Measurements from ENCODE around the gene EFCAB8. TPM values are rescaled to one million over a fixed set of nuclear protein-coding genes. Genes with fewer than 3 reads are reported as not detected.

EFCAB8 gene
- total RNA-seq, 1 donor from 2014 or later: not detected

- peaks cover 4 to 33% (median 22%) of the 10 kb centered on the region in 3 donors for H3K27me3 ChIP-seq (ENCODE audit: control insufficient read depth in 3 of 3, insufficient read depth in 3 of 3, low read length in 3 of 3)
- H3K9me3 ChIP-seq (ENCODE audit: control insufficient read depth in 3 of 3, low read length in 3 of 3): no peaks in the 10 kb centered on the region
- H3K4me1 ChIP-seq (ENCODE audit: control insufficient read depth in 3 of 3, insufficient read depth in 3 of 3, low read length in 3 of 3): no peaks in the 10 kb centered on the region
- no peak overlapping the region for H3K27ac ChIP-seq (ENCODE audit: low read depth, low read length)
- H3K4me3 ChIP-seq (ENCODE audit: low read length in 3 of 3): no peak overlapping the region
- H3K36me3 ChIP-seq (ENCODE audit: control insufficient read depth in 3 of 3, insufficient read depth in 3 of 3, low read length in 3 of 3): no peaks in the 10 kb centered on the region
- H3K9ac ChIP-seq (ENCODE audit: low read depth in 1 of 3, low read length in 3 of 3): no peak overlapping the region
Measured at GRCh38 chr20:32966382-32966781, 107.7 kb downstream of the EFCAB8 start.

- H3K4me1 ChIP-seq (ENCODE audit: control insufficient read depth in 3 of 3, insufficient read depth in 3 of 3, low read length in 3 of 3): no peaks in the 10 kb centered on the region
- no peaks in the 10 kb centered on the region for H3K36me3 ChIP-seq (ENCODE audit: control insufficient read depth in 3 of 3, insufficient read depth in 3 of 3, low read length in 3 of 3)
- H3K4me3 ChIP-seq (ENCODE audit: low read length in 3 of 3): no peak overlapping the region
- H3K27me3 ChIP-seq (ENCODE audit: control insufficient read depth in 3 of 3, insufficient read depth in 3 of 3, low read length in 3 of 3): peaks cover 4 to 33% (median 22%) of the 10 kb centered on the region in 3 donors
- H3K27ac ChIP-seq (ENCODE audit: low read depth, low read length): no peak overlapping the region
- H3K9ac ChIP-seq (ENCODE audit: low read depth in 1 of 3, low read length in 3 of 3): no peak overlapping the region
- H3K9me3 ChIP-seq (ENCODE audit: control insufficient read depth in 3 of 3, low read length in 3 of 3): no peaks in the 10 kb centered on the region
Measured at GRCh38 chr20:32966881-32967781, 108.4 kb downstream of the EFCAB8 start.

GRCh38 chr20:32967961-32968457 lies 109.3 kb downstream of the EFCAB8 start:
- Histone ChIP-seq H3K4me3 (ENCODE audit: low read length in 3 of 3) (no peak overlapping the region), H3K9me3 (ENCODE audit: control insufficient read depth in 3 of 3, low read length in 3 of 3) (no peaks in the 10 kb centered on the region), H3K4me1 (ENCODE audit: control insufficient read depth in 3 of 3, insufficient read depth in 3 of 3, low read length in 3 of 3) (no peaks in the 10 kb centered on the region), H3K27ac (ENCODE audit: low read depth, low read length) (no peak overlapping the region), H3K27me3 (ENCODE audit: control insufficient read depth in 3 of 3, insufficient read depth in 3 of 3, low read length in 3 of 3) (peaks cover 4 to 30% (median 22%) of the 10 kb centered on the region in 3 donors), H3K9ac (ENCODE audit: low read depth in 1 of 3, low read length in 3 of 3) (no peak overlapping the region), H3K36me3 (ENCODE audit: control insufficient read depth in 3 of 3, insufficient read depth in 3 of 3, low read length in 3 of 3) (no peaks in the 10 kb centered on the region)

GRCh38 chr20:32968478-32969241 lies 109.9 kb downstream of the EFCAB8 start:
- Histone ChIP-seq H3K4me1 (ENCODE audit: control insufficient read depth in 3 of 3, insufficient read depth in 3 of 3, low read length in 3 of 3) (no peaks in the 10 kb centered on the region), H3K36me3 (ENCODE audit: control insufficient read depth in 3 of 3, insufficient read depth in 3 of 3, low read length in 3 of 3) (no peaks in the 10 kb centered on the region), H3K9me3 (ENCODE audit: control insufficient read depth in 3 of 3, low read length in 3 of 3) (no peaks in the 10 kb centered on the region), H3K9ac (ENCODE audit: low read depth in 1 of 3, low read length in 3 of 3) (no peak overlapping the region), H3K4me3 (ENCODE audit: low read length in 3 of 3) (no peak overlapping the region), H3K27me3 (ENCODE audit: control insufficient read depth in 3 of 3, insufficient read depth in 3 of 3, low read length in 3 of 3) (peaks cover 4 to 25% (median 16%) of the 10 kb centered on the region in 3 donors), H3K27ac (ENCODE audit: low read depth, low read length) (no peak overlapping the region)

- Histone ChIP-seq H3K4me3 (ENCODE audit: low read length in 3 of 3) (no peak overlapping the region), H3K9ac (ENCODE audit: low read depth in 1 of 3, low read length in 3 of 3) (no peak overlapping the region), H3K36me3 (ENCODE audit: control insufficient read depth in 3 of 3, insufficient read depth in 3 of 3, low read length in 3 of 3) (no peaks in the 10 kb centered on the region), H3K27me3 (ENCODE audit: control insufficient read depth in 3 of 3, insufficient read depth in 3 of 3, low read length in 3 of 3) (peaks cover 4 to 25% (median 12%) of the 10 kb centered on the region in 3 donors), H3K9me3 (ENCODE audit: control insufficient read depth in 3 of 3, low read length in 3 of 3) (no peaks in the 10 kb centered on the region), H3K4me1 (ENCODE audit: control insufficient read depth in 3 of 3, insufficient read depth in 3 of 3, low read length in 3 of 3) (no peaks in the 10 kb centered on the region), H3K27ac (ENCODE audit: low read depth, low read length) (no peak overlapping the region)
Measured at GRCh38 chr20:32969356-32970114, 110.8 kb downstream of the EFCAB8 start.

GRCh38 chr20:32970115-32970972 lies 111.6 kb downstream of the EFCAB8 start:
- Histone ChIP-seq H3K9me3 (ENCODE audit: control insufficient read depth in 3 of 3, low read length in 3 of 3) (no peaks in the 10 kb centered on the region), H3K36me3 (ENCODE audit: control insufficient read depth in 3 of 3, insufficient read depth in 3 of 3, low read length in 3 of 3) (no peaks in the 10 kb centered on the region), H3K27me3 (ENCODE audit: control insufficient read depth in 3 of 3, insufficient read depth in 3 of 3, low read length in 3 of 3) (peaks cover 4 to 25% (median 12%) of the 10 kb centered on the region in 3 donors), H3K9ac (ENCODE audit: low read depth in 1 of 3, low read length in 3 of 3) (no peak overlapping the region), H3K4me3 (ENCODE audit: low read length in 3 of 3) (no peak overlapping the region), H3K27ac (ENCODE audit: low read depth, low read length) (no peak overlapping the region), H3K4me1 (ENCODE audit: control insufficient read depth in 3 of 3, insufficient read depth in 3 of 3, low read length in 3 of 3) (no peaks in the 10 kb centered on the region)

- no peak overlapping the region for H3K27ac ChIP-seq (ENCODE audit: low read depth, low read length)
- H3K4me1 ChIP-seq (ENCODE audit: control insufficient read depth in 3 of 3, insufficient read depth in 3 of 3, low read length in 3 of 3): no peaks in the 10 kb centered on the region
- H3K4me3 ChIP-seq (ENCODE audit: low read length in 3 of 3): no peak overlapping the region
- no peak overlapping the region for H3K9ac ChIP-seq (ENCODE audit: low read depth in 1 of 3, low read length in 3 of 3)
- H3K9me3 ChIP-seq (ENCODE audit: control insufficient read depth in 3 of 3, low read length in 3 of 3): no peaks in the 10 kb centered on the region
- H3K36me3 ChIP-seq (ENCODE audit: control insufficient read depth in 3 of 3, insufficient read depth in 3 of 3, low read length in 3 of 3): no peaks in the 10 kb centered on the region
- H3K27me3 ChIP-seq (ENCODE audit: control insufficient read depth in 3 of 3, insufficient read depth in 3 of 3, low read length in 3 of 3): peaks cover 4 to 20% (median 12%) of the 10 kb centered on the region in 3 donors
Measured at GRCh38 chr20:32970973-32971300, 112.2 kb downstream of the EFCAB8 start.

- Histone ChIP-seq H3K9me3 (ENCODE audit: control insufficient read depth in 3 of 3, low read length in 3 of 3) (no peaks in the 10 kb centered on the region), H3K4me1 (ENCODE audit: control insufficient read depth in 3 of 3, insufficient read depth in 3 of 3, low read length in 3 of 3) (no peaks in the 10 kb centered on the region), H3K4me3 (ENCODE audit: low read length in 3 of 3) (no peak overlapping the region), H3K9ac (ENCODE audit: low read depth in 1 of 3, low read length in 3 of 3) (no peak overlapping the region), H3K27me3 (ENCODE audit: control insufficient read depth in 3 of 3, insufficient read depth in 3 of 3, low read length in 3 of 3) (peaks cover 4 to 16% (median 11%) of the 10 kb centered on the region in 3 donors), H3K36me3 (ENCODE audit: control insufficient read depth in 3 of 3, insufficient read depth in 3 of 3, low read length in 3 of 3) (no peaks in the 10 kb centered on the region), H3K27ac (ENCODE audit: low read depth, low read length) (peak overlapping the region; percentile 9)
Measured at GRCh38 chr20:32971703-32972161, 113.0 kb downstream of the EFCAB8 start.

Measured in skeletal muscle tissue (tissue), 4 donors.